GM12891 (cell line): ENCODE data around the gene SEZ6.

ENCODE experiments used
- DNase-seq: peaks from one replicate; pipeline ENCODE4 v3.0.0; 2011; ENCODE audit warnings: low spot score; ENCODE audit not compliant: insufficient read length
- FAIRE-seq: peaks from 2 replicates; lab custom pipeline; 2011; peaks lifted over from hg19 to GRCh38; lab: Jason Lieb, UNC
- PAX5 ChIP-seq: IDR thresholded peaks from 2 replicates; pipeline ENCODE4 v1.6.1; 2011; ENCODE audit warnings: low read length, moderate library complexity, mild to moderate bottlenecking; ENCODE audit not compliant: insufficient read depth, severe bottlenecking
- POLR2A ChIP-seq: IDR thresholded peaks from 2 replicates; pipeline ENCODE4 v1.6.1; 2011; ENCODE audit warnings: low read depth, low read length, control low read depth
- POLR2AphosphoS5 ChIP-seq: IDR thresholded peaks from 2 replicates; pipeline ENCODE4 v1.6.1; 2011; ENCODE audit warnings: low read depth, low read length, control low read depth
- POU2F2 ChIP-seq: IDR thresholded peaks from 2 replicates; pipeline ENCODE4 v1.6.1; 2011; ENCODE audit warnings: low read depth, mild to moderate bottlenecking, control low read depth, low read length, moderate library complexity
- SPI1 ChIP-seq: IDR thresholded peaks from 2 replicates; pipeline ENCODE4 v1.6.1; 2011; ENCODE audit warnings: low read depth, low read length, control low read depth
- TAF1 ChIP-seq: IDR thresholded peaks from 2 replicates; pipeline ENCODE4 v1.6.1; 2011; ENCODE audit warnings: low read depth, low read length, control low read depth

SEZ6 gene

DNA sequence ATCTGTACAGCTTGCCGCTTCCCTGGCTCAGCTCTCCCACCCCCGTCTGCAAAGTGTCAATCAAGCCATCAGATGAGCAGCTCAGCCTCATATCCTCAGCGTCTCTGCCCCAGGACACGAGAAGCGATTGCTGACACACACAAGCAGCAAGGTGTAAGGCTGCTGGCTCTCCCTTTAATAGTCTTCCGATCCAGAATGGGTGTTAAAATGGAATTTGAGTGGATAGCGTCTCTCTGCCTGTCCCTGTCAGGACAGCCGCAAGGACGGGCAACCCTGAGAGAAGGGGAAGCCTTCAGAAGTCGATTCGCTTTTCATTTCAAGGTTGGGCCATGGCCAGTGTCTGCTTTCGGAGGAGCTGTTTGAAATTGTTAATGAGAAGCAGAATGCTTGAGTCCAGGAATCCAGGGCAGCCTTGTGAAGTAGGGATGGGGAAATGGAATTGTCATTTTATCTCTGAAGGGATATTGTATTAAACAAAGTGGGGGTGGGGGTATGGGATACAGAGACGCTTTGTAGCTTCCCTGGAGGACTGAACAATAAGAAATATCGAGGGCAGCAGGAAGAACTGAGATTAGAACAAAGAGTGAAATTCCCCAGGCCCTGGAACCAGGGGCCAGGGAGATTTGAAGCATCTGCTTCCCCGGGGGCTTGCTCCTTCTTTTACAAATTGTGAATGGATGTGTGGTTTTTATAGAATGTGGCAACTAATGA lies 32.4 kb upstream of the SEZ6 start:
- no peak for FAIRE-seq

DNA sequence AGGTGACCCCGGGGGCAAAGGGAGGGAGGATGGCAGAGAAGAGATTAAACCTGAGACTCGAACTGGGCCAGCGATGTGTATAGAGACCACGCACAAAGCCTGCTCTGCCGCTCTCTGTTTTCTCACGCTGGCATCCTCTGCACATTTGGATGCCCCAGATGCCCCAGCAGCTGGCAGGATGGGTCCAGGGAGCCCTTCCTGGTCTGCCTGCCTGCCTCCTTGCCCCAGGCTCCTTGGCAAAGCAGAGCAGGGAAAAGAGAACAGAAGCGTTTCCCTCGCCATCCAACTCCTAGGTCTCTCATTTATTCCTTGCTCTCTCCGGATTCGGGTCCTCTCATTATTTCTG lies 31.9 kb upstream of the SEZ6 start:
- no peak for DNase-seq
- FAIRE-seq = no peak
- no peak for TF ChIP-seq PAX5
- TF ChIP-seq SPI1 = no peak
- TF ChIP-seq POU2F2 = no peak
- no peak for TF ChIP-seq TAF1
- no peak for TF ChIP-seq POLR2AphosphoS5
- no peak for TF ChIP-seq POLR2A

More for the DNA sequence above, 32.4 kb upstream of the SEZ6 start:
- no peak for DNase-seq
- no peak for TF ChIP-seq POLR2AphosphoS5
- no peak for TF ChIP-seq POU2F2
- TF ChIP-seq SPI1 = no peak
- no peak for TF ChIP-seq TAF1
- no peak for TF ChIP-seq POLR2A
- no peak for TF ChIP-seq PAX5

DNA sequence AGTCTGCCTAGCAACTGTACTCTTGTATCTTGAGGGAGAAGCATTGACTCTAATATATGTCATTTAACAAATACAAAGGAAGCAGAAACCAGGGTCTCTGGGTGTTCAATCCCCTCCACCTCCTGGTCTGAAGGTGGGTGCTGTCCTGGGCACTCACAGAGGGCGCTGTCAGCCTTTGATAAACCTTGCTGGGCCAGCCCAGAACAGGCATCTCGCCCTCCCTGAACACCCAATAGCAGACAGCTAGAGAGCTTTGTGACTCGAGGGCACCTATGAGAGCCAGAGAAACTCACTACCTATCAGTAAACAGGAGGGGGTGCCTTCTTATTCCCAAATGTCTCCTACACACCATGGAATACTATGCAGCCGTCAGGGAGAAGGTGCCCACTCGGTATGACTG lies 30.8 kb upstream of the SEZ6 start:
- TF ChIP-seq SPI1 (no peak), TAF1 (no peak), PAX5 (no peak), POLR2A (no peak), POU2F2 (no peak), POLR2AphosphoS5 (no peak)
- no peak for DNase-seq
- no peak for FAIRE-seq

DNA sequence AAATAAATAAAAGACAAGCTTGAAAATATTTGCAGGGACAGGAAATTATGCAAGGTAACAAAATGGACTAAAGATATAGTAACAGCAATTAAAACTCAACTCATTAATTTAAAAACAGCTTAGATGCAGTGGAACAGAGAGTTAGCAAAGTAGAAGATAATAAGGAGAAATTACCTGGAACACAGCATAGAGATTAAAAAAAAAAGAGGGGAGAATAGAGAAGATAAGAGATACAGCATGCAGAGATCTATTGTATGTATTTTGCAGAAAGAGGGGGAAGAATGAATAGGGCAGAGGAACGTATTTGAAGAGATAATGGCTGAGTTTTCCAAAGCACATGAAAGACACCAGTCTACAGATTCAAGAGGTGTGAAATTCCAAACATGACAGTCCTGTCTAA lies 28.7 kb upstream of the SEZ6 start:
- FAIRE-seq (no peak), DNase-seq (no peak)
- TF ChIP-seq TAF1 (no peak), SPI1 (no peak), POLR2AphosphoS5 (no peak), POLR2A (no peak), POU2F2 (no peak), PAX5 (no peak)

DNA sequence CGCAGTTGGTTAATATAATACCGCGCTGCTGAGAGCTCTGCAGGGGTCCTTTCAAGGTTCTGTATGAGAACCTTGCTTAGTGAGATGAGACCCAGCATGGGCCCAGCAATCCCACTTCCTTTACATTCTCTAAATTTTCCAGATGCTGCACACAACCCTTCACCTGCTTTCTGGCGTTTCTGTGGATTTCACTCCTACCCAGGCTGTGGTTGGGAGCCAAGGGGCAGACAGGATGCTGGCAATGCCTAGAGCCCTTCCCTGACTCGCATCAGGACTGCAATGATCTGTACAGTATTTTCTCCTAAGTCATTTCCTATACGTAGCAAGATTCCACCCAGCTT lies 27.0 kb upstream of the SEZ6 start:
- DNase-seq (no peak), FAIRE-seq (no peak)
- TF ChIP-seq SPI1 (no peak), POLR2A (no peak)

DNA sequence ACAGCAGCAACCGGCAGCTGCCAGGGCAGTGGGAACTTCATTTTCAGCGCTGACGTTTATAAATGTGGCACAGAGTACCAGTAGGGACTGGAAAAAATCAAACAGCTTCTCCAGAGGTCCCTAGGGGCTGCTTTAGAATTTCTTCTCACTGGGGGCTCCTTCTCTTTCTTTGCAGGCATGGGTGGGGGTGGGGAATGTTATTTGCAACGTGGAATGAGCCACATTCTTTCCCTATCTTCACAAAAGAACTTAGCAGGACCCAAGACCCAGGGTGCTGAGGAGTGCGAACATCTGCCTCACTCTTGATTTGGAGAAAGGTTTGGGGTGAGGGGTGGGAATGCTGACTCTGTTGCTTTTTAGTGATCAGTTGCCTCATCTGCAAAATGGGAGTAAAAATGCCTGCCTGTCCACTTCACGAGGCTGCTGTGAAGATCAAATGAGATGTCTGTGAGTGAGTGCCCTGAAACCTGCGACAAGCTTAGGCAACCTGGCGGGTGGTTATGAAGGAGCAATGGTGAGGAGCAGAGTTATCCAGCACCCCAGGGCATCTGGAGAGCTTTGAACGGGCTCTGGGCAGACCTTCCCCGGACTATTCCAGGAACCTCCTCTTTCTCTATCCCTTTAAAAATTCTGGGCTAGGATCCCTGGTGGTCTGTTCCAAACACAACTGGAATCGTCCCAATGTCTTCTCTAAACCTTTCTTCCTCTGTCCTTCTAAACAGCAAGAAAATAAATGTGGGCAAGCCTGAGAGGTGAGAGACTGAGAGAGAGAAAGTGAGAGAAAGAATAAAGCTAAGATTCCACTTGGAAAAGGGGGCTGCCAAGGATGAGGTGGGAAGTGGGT lies 26.4 kb upstream of the SEZ6 start:
- FAIRE-seq (no peak), DNase-seq (no peak)
- TF ChIP-seq SPI1 (no peak), POLR2AphosphoS5 (no peak), POLR2A (no peak), TAF1 (no peak), PAX5 (no peak), POU2F2 (no peak)

DNA sequence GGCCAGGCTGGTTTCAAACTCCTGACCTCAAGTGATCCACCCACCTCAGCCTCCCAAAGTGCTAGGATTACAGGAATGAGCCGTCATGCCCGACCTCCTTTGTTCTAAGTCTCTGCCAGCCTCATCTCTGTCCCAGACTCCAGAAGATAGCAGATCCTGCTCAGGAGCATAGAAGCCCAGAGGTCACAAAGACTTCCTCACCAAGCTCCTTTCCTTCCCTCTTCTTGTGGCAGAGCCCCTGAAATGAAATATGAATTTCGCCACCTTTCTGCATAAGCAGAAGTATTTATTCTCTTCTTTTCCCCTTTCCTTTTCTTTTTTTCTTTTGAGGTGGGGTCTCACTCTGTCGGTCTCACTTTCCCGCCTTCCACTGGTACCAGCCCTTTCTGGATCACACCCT lies 25.7 kb upstream of the SEZ6 start:
- TF ChIP-seq POLR2AphosphoS5 (no peak), POU2F2 (no peak), SPI1 (no peak), TAF1 (no peak), POLR2A (no peak), PAX5 (no peak)
- FAIRE-seq (no peak), DNase-seq (no peak)

DNA sequence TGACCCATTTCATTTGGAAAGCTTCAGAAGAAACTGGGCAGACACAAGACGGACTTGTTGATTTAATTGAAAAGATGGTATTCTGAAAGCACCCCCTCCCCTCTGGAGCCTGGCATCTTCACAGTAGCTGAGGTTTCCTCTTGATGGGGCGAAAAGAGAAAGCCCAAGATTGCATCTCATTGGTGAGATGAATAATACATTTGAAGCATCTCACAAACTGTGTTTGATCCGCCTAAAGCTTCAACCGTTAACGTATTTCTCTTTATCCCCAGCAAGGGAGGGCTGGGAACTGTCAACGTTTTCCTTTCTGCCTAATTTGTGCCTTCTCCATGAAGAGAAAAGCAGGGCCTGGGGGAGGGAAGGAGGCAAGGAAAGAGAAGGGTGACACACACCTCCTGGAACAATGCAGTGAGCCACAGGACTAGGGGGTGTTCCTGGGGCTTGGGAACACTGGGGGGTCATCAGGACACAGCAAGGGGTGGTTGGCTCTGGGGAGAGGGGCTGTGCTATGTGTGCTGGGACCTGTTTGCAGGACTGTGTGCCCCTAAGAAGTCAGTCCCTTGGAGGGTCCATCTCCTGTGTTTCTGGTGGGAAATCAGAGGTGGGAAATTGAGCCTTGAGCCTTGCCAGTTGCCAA lies 18.6 kb upstream of the SEZ6 start:
- DNase-seq (no peak), FAIRE-seq (no peak)
- TF ChIP-seq POLR2A = no peak
- no peak for TF ChIP-seq SPI1
- TF ChIP-seq POLR2AphosphoS5 = no peak
- no peak for TF ChIP-seq PAX5
- no peak for TF ChIP-seq TAF1
- TF ChIP-seq POU2F2 = no peak

DNA sequence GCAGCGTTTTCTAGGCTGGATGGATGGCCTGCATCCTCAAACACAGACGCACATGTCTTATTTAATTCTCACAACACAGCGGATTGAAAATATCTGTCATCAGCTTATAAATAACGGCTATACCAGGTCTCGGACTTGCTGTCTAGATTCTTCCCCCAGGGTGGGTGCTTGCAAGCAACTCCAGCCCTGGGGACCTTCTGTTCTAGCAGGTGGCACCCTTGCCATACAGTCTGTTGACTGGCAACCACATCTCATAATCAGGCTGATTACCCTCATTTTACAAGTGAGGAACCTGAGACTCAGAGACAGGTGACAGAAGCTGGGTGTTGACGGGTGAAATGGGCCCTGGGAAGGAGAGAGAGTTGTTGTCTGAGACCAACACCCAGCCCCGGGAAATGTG lies 16.2 kb upstream of the SEZ6 start:
- no peak for TF ChIP-seq POLR2AphosphoS5
- no peak for TF ChIP-seq POLR2A
- TF ChIP-seq SPI1 = no peak
- TF ChIP-seq TAF1 = no peak
- TF ChIP-seq POU2F2 = no peak
- TF ChIP-seq PAX5 = no peak
- DNase-seq (no peak), FAIRE-seq (no peak)

DNA sequence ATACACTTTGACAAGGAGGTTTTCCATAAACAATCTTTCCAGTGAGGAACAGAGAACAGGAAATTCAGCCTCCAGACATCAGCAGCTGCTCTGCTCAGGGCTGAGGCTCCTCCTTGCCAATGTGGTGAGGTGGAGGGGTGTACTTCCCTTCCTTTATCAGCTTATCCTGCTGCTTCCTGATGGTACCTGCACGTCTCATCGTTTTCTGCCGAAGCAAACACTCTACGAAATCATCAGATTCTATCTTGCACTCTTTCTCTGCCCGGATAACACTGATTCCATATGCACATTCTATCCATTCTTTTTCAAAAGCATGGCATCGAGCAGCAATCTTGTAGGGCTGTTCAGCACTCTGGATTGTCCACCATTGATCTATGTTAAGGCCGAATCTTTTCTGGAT lies 15.4 kb upstream of the SEZ6 start:
- DNase-seq = no peak
- no peak for FAIRE-seq
- TF ChIP-seq POLR2A (no peak), SPI1 (no peak), PAX5 (no peak), POLR2AphosphoS5 (no peak), POU2F2 (no peak), TAF1 (no peak)
